ENCODE results near the gene TOM1L2.

- TF ChIP-seq CTCF (IDR thresholded peaks at IDR 0.05; ENCODE audit: poor library complexity) (no peak), EZH2phosphoT487 (IDR thresholded peaks at IDR 0.05; ENCODE audit: low read depth, severe bottlenecking, unreplicated experiment) (no peak), EZH2 (IDR thresholded peaks at IDR 0.05; ENCODE audit: borderline replicate concordance) (no peak)
Observed at GRCh38 chr17:17844079-17844478, 128.1 kb downstream of the TOM1L2 start.
